Left colon (tissue), 2 donors: ENCODE measurements around the gene KCNJ6. TPM values are rescaled to one million over a fixed set of nuclear protein-coding genes. Genes with fewer than 3 reads are reported as not detected.
"Not testable (repeated sequence)": the region's sequence is repeated elsewhere in the genome, so short reads cannot be mapped to it uniquely, and the experiment has no call there.

Experiments
- ATAC-seq: fragments of 200-7000 bp; cut with Tn5 transposase; one replicate; pipeline ENCODE4 v1.9.1; 2020; ENCODE audit warnings: mild to moderate bottlenecking, moderate library complexity
- DNase-seq, 2 donors: peaks; one replicate each; pipeline ENCODE4 v3.0.0-alpha.2; 2020
- intact Hi-C, 2 donors: fragments of 100-400 bp; cut with DNase I in 1 of 2; cut with micrococcal nuclease in 1 of 2; formaldehyde crosslinking; loops; one replicate each; pipeline versions ENCODE4 v1.11.2 to v1.14.0; 2022; cut with DNase I, micrococcal nuclease
- total RNA-seq, 2 donors: library from RNA; stranded (reverse); fragmentation: NEBNext Ultra II Directional; extraction: Animal tissue kit (Norgen Biotek cat#: 25700); gene quantifications; one replicate each; pipeline ENCODE4 v1.2.1, GENCODE V29; 2021
- donor health status: DM: no; HTN: no; CAD: no.
- donor health status: DM: yes; HTN: yes; CAD: no.

The KCNJ6 gene
- total RNA-seq, 2 donors from 2014 or later: 0.14 to 0.15 TPM

DNA sequence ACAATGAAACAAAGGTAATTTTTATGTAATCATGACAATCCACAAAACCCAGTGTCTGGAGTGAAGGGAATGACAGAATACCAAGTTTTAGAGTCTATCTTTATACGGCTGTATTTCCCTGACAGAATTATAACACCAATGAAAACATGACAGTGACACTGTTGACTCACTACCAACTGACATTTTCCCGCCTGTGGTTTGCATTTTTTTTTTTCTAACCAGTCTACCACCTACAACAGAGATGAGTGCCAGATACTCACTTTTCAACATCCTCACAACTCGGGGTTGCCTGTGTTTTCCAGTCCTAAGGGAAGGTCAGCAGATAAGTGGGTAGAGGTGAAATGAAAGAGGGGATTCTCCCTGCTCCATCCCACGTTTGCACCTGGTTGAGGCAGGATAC is 118.9 kb downstream of the KCNJ6 start:
- DNase-seq (no peak), ATAC-seq (no peak)
- intact Hi-C loops: no loop called here

DNA sequence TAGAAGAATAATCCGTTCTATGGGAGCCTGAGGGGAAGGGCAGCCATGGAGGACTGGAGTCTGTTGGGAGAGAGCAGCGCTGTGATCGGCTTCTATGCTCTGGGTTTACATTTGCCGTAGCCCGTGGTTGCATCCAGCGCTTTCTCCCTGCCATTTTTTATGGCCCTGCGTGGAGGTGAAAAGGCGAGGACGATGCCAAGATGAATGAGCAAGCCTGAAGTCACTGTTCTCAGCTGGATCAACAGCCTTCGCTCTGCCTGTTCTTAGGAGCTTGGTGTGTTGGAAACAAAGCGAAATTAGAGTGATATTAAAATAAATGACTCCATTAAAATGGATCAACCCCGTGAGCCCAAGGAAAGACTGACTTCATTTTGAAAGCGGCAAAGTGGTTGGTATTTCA is 120.2 kb downstream of the KCNJ6 start:
- no peak for ATAC-seq
- no peak for DNase-seq
- intact Hi-C loops: no loop called here

DNA sequence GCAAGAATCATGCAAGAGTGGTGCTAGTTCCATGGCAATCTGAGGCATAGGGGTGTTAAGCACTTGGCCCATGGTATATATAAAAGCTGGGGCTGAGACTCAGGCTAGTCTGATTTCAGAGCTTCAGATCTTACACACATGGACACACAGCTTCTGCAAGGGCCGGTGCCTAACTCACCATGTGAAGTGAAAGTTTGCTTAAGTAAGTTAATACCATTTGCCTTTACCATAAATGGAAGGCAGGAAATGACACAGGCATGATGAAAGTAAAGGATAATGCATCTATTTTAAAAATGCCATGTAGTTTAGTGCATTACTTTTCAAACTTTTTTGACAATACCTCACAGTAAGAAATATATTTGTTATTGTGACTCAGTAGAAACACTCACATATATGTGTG is 122.6 kb downstream of the KCNJ6 start:
- intact Hi-C loops: no loop called here
- ATAC-seq: no peak
- no peak for DNase-seq

DNA sequence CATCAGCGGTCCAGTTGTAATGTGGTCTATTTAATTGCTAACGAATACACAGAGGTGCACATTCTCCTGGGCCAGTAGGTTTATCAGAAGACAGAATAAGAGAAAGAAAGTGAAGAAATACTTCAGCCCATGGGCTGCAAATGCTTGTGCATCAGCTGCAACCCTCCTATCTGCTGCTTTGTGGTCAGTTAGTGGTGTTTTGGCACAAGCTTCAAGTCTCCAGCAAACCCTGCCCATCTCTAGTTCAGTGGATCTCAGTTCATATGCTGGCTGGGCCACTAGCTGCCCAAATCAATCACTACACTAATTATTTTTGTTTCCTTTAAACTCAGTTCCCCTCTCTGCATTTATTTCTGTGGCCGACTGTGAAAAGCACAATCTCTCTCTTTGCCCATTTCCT is 124.2 kb downstream of the KCNJ6 start:
- intact Hi-C loops: no loop called here
- no peak for DNase-seq
- ATAC-seq: no peak

DNA sequence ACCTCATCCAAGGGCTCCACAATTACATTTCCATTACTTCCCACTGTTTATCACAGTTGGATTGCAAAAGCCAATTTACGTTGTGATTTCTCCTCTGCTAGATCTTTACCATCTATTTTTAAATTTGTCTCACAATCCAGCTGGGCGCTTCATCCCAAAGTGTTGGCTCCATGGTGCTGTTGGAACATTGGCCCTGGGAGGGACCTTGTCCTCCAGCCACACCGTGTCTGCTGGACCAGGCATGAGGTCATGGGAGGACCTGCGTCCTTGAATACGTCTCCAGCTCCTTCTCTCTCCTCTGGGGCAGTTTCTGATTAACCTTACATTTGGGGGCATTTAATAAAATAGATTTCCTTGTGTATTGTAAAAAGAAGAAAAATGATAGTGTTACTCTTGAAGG is 125.4 kb downstream of the KCNJ6 start:
- no peak for DNase-seq
- ATAC-seq: no peak
- intact Hi-C loops: no loop called here

DNA sequence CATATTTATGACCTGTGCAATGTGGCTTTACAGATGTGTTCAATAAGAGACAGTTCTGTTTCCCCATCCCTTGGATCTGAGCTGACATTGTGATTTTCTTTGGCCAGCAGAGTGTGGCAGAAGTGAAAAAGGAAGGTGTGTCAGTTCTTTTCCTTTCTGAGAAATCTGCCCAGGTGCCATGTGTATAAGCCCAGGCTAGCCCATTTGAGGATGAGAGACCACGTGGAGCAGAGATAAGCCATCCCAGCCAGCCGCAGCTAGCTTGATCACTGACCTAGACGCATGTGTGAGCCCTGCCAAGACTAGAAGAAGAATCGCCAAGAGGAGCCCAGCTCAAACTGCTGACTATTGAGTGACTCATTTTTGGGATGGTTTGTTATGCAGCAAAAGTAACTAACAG is 127.8 kb downstream of the KCNJ6 start:
- intact Hi-C loops: no loop called here
- DNase-seq (no peak), ATAC-seq (no peak)

DNA sequence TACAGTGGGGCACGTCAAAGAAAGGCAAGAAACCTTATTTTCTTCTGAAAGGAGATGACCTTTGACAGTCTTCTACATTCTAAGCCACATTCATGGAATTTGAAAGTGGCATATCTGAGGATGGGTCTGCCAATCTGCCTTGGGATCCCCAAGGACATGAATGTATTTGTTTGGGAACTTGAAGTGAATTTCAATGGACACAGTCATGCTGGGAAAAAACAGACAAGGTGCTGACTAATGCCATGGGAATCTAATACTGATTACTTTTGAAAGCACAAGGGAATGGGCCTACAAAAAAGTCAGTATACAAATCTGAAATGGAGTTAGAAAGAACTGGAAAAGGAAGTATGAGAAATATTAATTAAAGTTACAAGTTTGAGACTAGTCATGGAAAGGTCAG is 128.8 kb downstream of the KCNJ6 start:
- intact Hi-C loops: no loop called here
- ATAC-seq (no peak), DNase-seq (no peak)

DNA sequence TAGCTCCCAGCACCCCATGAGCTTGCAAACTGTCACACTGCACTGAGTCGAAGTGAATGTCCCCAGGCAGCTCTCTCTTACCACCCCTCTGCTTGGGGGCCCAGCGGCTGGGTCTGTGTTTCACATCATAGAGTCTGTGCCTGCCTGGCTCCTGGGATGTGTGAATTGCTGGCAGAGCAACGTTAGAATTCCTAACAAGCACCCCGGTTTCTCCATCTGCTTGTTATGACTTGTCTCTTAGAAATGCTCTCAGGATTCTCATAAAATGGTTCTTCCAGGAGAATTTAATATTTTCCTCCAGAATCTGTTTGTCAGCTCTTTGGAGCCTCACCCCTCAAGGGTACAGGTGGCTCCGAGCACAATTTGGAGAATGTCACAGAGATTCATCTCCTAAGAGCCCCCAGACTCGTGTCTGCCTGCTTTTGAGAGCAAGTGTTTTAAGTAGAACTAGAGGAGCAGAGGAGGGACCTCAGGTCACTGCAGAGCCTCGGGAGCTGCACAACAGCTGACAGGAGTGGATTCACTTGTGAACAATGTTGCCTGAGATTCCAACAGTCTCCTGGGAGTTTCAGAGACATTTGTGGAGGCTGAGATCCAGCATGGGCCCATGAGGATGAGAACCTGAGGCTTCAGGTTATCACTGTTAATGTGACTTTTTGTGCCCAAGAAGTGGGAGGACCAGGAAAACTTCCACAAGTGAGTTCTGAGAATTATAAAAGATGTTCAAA is 131.5 kb downstream of the KCNJ6 start:
- DNase-seq (no peak), ATAC-seq (no peak)
- intact Hi-C loops: no loop called here

DNA sequence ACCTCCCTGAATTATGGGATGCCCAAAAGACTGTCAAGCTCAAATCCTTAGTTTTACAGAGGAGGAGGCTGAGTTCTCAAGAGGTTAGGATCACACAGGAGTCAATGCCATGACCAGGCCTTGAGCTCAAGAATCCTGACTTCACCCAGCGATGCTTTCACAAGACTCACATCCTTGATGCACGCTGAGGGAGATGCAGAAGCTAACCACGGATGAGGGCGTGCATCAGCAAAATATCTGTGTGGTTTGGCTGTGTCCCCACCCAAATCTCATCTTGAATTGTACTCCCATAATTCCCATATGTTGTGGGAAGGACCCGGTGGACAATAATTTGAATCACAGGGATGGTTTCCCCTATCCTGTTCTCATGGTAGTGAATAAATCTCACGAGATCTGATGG is 133.2 kb downstream of the KCNJ6 start:
- intact Hi-C loops: no loop called here
- DNase-seq (no peak), ATAC-seq (no peak)

DNA sequence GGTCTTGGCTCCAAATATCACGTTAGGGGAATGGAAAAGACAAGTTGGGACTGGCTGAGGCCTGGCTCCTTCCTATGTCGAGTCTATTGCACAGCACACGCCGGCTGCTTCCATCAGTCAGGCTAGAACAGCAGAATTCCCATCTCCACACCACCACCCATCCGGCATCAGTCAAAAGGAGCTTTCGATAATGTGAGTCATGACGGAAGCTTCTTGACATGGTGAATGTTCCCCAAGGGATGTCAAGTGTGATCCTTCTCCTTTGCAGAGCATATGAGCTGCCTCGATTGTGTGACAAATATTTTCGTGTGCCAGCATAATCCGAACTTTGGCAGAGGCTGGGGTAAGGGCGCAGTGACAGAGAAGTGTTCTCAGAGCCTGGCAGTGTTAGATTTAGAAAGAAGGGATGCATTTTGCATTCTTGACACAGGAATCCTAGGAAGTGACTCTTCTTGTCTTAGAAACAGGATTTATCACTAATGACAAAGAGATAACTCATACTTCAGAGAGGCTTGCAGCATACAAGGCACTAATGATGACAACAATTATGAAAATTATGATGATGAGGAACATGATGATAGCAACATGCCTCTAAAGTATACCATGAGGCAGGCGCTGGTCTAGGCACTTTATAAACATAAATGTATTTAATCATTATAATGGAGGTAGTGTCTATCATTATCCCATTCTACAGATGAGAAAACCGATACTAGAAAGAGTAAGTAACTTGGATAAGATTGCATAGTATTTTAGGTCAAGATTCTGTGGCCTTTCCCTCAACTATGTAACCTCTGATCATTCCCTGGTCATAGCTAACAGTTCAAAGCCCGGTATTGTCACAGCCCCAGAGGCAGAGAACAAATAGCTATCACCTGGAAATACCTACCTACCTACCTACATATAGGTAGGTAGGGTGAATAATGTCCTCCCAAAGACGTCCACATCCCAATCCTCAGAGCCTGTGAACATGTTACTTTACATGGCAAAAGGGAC is 135.0 kb downstream of the KCNJ6 start:
- intact Hi-C loops: no loop called here
- DNase-seq: no peak
- no peak for ATAC-seq

DNA sequence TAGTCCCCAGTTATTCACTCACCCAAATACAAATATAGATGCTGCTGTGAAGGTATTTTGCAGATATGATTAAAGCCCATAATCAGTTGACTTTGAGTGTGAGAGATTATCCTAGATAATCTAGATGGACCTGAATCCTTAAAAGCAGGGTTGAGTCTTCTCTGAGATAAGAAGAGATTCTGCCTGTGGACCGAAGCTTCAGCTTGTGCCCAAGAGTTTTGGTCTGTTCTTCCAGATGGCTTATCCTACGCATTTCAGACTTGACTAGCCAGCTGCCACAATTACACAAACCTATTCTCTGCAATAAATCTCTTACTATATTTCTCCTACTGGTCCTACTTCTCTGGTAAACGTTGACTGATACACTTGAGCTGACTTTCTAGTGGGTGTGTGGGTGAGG is 145.1 kb downstream of the KCNJ6 start:
- no peak for DNase-seq
- ATAC-seq: no peak
- intact Hi-C loops: no loop called here

DNA sequence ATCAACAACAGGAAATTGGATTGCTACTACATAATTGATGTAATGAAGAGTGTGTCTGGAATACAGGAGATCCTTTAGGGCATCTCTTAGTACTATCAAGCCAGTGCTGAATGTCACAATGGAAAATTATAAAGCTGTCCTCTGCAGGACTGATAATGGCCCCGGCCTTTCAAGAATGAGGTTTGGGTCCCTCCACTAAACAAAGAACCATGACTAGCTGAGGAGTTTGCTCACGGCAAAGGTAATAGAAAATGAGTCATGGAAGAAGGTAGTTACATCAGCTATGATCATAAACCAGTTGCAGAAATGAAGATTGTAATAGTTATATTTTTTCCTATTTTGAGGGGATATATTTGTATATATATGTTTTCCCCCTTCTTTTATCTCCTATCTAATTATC is 145.8 kb downstream of the KCNJ6 start:
- no peak for ATAC-seq
- intact Hi-C loops: no loop called here

DNA sequence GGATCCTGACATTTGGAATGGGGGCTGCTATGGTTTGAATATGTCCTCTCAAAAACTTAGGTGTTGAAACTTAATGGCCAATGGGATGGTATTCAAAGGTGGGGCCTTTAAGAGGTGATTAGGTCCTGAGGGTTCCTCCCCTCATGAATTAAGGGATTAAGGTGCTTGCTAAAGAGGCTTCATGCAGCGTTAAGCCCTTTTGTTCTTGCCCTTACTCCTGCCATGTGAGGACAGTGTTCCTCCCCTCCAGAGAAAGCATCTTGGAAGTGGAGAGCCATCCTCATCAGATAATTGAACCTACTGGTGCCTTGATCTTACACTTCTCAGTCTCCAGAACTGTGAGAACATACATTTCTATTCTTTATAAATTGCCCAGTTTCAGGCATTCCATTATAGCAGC is 146.6 kb downstream of the KCNJ6 start:
- ATAC-seq (no peak), DNase-seq (no peak)
- intact Hi-C loops: no loop called here

More for the DNA sequence above, 145.8 kb downstream of the KCNJ6 start:
- no peak for DNase-seq

DNA sequence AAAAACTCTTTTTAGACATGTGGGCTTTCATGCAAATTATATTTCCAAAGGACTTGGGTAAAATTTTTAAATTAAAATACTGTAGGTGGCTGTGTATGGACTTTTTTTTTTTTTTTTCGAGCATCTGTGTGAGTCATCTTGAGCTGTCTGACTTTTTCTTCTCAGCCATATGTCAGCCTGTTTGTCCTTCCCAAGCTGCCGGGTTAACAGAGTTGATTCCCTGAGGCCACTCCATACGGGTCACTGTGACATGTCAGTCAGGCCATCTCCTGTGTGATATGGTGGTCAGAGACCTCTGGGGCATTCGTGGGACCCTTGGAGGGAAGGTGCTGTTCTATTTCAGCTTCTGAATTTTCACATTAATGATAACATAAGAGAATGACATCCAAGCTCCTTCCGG is 148.3 kb downstream of the KCNJ6 start:
- ATAC-seq: no peak
- no peak for DNase-seq
- intact Hi-C loops: no loop called here

DNA sequence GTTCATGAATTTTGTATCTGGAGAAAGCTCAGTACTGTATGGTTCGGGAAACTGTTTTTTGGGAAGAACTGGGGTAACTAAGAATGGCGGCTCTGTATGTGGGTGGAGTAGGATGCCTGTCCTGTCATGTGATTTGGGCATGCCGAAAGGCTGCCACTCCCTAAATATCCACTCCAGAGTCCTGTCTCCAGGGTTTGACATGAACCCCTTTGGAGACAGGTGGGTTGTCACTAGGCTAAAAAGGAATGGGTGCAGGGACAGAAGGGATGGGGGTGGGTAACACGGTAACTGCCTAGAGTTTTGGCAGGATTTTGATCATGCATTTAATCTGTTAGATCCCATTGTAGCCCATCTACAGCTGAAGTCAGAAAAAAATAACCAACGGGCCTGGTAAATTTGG is 150.1 kb downstream of the KCNJ6 start:
- DNase-seq: no peak
- intact Hi-C loops: no loop called here
- no peak for ATAC-seq

DNA sequence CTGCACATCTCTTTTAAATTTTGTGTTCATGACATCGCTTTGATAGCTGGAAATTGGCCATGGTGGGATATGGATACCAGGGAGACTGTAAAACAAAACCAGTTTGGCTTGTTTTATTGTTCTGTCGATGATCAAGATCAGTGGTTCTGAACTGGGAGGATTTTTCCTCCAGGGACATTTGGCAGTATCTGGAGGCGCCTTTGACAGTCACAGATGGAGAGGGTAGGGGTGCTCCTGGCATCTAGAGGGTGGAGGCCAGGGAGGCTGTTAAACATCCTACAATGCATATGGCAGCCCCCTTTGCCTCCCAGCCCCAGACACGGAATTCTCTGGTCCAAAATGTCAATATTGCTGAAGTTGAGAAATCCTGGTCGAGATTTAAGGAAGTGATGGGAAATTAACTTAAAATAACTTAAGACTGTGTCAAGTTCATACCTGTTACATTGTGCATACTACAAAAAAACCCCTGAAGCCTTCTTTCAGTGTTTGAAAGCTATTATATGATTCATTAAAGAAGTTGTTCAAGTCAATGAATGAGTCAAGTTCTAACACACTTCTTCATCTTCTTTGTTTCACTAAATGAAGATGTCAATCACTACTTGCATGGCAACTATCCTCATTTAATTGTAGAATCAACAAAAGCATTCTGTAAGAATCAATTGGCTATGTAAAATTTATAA is 150.9 kb downstream of the KCNJ6 start:
- intact Hi-C loops: no loop called here
- DNase-seq: no peak
- no peak for ATAC-seq

DNA sequence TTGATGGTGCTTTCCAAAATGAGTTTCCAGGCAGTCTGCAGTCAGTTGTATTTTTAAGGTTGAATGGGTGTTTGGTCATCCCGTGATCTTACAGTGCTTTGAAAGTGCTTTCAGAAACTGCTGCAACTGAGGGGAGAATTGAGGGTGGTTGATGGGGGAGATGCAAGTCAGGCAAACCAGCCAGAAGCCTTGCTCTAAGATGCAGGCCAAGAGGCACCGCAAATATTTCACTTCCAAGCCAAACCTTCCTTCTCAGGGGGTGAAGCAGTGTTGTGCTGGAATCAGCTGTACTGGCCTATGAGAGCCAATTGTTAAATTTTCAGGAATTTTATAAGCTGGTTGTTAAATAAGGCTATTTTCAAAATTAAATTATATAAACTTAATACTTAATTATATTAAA is 151.6 kb downstream of the KCNJ6 start:
- intact Hi-C loops: no loop called here
- ATAC-seq (no peak), DNase-seq (no peak)

DNA sequence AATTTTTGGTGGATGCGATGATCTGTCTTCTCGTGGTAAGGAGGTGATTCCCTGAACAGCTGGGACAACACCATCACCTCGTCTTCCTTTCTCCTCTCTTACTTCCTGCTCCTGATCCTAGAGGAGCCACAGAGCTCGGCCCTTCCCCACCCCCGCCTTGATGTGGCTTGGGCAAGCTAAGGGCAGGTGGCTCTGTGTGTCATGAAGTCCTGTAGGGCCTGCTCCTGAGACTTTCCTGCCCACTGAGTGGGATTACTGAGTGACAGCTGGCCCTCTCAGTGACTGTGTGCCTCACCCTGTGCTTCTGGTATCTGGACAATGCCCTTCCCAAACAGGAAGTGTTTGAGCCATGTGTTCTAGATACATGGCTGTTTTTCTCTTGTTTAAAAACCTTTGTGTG is 153.0 kb downstream of the KCNJ6 start:
- intact Hi-C loops: no loop called here
- ATAC-seq (no peak), DNase-seq (no peak)

DNA sequence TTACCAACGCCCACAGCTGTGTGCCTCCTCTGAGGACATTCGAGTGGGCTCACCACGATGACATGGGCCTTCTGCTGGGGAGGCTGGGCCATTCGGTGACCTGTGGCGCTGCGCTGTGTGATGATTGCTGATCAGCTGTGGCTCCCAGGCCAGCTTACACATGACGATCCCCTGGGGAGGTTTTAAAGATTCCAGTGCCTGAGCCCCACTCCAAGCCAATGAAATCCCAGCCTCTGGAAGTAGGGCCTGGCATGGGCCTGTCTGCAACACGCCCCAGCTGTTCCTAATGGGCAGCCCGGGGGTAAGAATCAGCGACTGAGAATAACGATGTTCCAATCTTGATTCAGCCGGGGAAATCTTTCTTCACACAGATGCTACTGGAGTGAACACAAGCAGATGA is 153.7 kb downstream of the KCNJ6 start:
- no peak for DNase-seq
- intact Hi-C loops: no loop called here
- no peak for ATAC-seq

DNA sequence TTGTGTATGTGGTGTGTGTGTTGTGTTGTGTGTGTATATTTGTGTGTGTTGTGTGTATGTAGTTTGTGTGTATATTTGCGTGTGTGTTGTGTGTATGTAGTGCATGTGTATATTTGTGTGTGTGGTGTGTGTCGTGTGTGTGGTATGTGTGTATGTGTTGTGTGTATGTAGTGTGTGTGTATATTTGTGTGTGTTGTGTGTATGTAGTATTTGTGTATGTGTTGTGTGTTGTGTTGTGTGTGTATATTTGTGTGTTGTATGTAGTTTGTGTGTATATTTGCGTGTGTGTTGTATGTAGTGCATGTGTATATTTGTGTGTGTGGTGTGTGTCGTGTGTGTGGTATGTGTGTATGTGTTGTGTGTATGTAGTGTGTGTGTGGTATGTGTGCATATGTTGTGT is 154.9 kb downstream of the KCNJ6 start:
- intact Hi-C loops, DNase-seq, ATAC-seq: not testable (repeated sequence)
